NCI-H1092 treated with DMSO at 0.1 percent for 48 hours (cell line): ENCODE data around the gene NTM.
"Not testable (repeated sequence)": the region's sequence is repeated elsewhere in the genome, so short reads cannot be mapped to it uniquely, and the experiment has no call there.

Experiments used
- DNase-seq: peaks from one replicate; lab custom pipeline; 2025; lab: John Stamatoyannopoulos, UW

Gene NTM

GRCh38 chr11:132361011-132361550 lies 990.7 kb downstream of the NTM start:
- no peak for DNase-seq

GRCh38 chr11:132365650-132366049 lies 995.2 kb downstream of the NTM start:
- DNase-seq = no peak

- DNase-seq = no peak
Measured at GRCh38 chr11:132367293-132367692, 996.9 kb downstream of the NTM start.

GRCh38 chr11:132370114-132370513 lies 999.7 kb downstream of the NTM start:
- DNase-seq = not testable (repeated sequence)

- no peak for DNase-seq
Measured at GRCh38 chr11:132373405-132374143, 1003.2 kb downstream of the NTM start.

GRCh38 chr11:132379540-132379939 lies 1009.1 kb downstream of the NTM start:
- DNase-seq = no peak
